T-cell (primary cell): Measurements from ENCODE around the gene DAPP1. TPM values are rescaled to one million over a fixed set of nuclear protein-coding genes. Genes with fewer than 3 reads are reported as not detected.
A peak's percentile ranks its signal among the peaks of the same experiment; 100 is the strongest.

Source experiments
- ATAC-seq, 4 experiments: fragments of 200-7000 bp in 3 of 4; fragments of 150-1000 bp in 1 of 4; cut with Tn5 transposase; replicated peaks in 1 of 4; 1 replicate in 3 of 4; 2 replicates in 1 of 4; pipeline ENCODE4 v1.10.0; 2021; ENCODE audit warnings: moderate library complexity in 3 of 4, mild to moderate bottlenecking in 2 of 4, moderate number of reproducible peaks in 1 of 4
- CTCF ChIA-PET, 2 donors: fragments of 300-600 bp; sonication (Branson Sonifier 250); formaldehyde crosslinking; loops; one replicate each; lab custom pipeline; 2022; ENCODE audit warnings: antibody characterized with exemption in 2 of 2; lab: Charles Lee
- POLR2A ChIA-PET, 2 donors: fragments of 300-600 bp; sonication (Branson Sonifier 250); formaldehyde crosslinking; loops; one replicate each; lab custom pipeline; 2022; ENCODE audit warnings: antibody characterized with exemption in 2 of 2; lab: Charles Lee
- DNase-seq, 35 experiments: peaks; one replicate each; pipeline versions ENCODE4 v3.0.0 to v3.0.0-alpha.2; 2013 to 2023
- H3K27ac ChIP-seq: one replicate; pipeline ENCODE4 v1.5.1; 2013; ENCODE audit warnings: low read length
- H3K27me3 ChIP-seq, 2 experiments: replicated peaks in 1 of 2; 1 replicate in 1 of 2; 2 replicates in 1 of 2; pipeline versions ENCODE4 v1.6.1 to v1.7.0; 2013; ENCODE audit warnings: low read length in 1 of 2, mixed read lengths in 1 of 2; ENCODE audit not compliant: control insufficient read depth in 2 of 2, insufficient read depth in 2 of 2; ENCODE audit errors: extremely low read depth in 1 of 2
- H3K36me3 ChIP-seq, 2 donors: 1 replicate in 1 of 2; 2 replicates in 1 of 2; pipeline versions ENCODE4 v1.6.1 to v1.7.0; 2013; ENCODE audit warnings: low read length in 1 of 2; ENCODE audit not compliant: control insufficient read depth in 2 of 2, insufficient read depth in 1 of 2; ENCODE audit errors: extremely low read depth in 1 of 2
- H3K4me1 ChIP-seq, 2 experiments: 1 replicate in 1 of 2; 2 replicates in 1 of 2; pipeline versions ENCODE4 v1.6.1 to v1.7.0; 2013; ENCODE audit warnings: low read length in 2 of 2, mixed read lengths in 1 of 2; ENCODE audit not compliant: insufficient read depth in 2 of 2, control insufficient read depth in 1 of 2; ENCODE audit errors: extremely low read depth in 1 of 2
- H3K4me3 ChIP-seq, 2 donors: 1 replicate in 1 of 2; 2 replicates in 1 of 2; pipeline versions ENCODE4 v1.5.1 to v1.7.0; 2013; ENCODE audit warnings: mild to moderate bottlenecking in 2 of 2, low read length in 1 of 2, moderate library complexity in 1 of 2; ENCODE audit not compliant: control insufficient read depth in 1 of 2; ENCODE audit errors: extremely low read depth in 1 of 2
- H3K9me3 ChIP-seq: 2 replicates; pipeline ENCODE4 v1.7.0; 2013
- H3K27ac Mint-ChIP-seq, 2 donors: one replicate each; pipeline ENCODE4 v1.8.0; 2020 to 2021; ENCODE audit warnings: mild to moderate bottlenecking in 2 of 2, mixed read lengths in 2 of 2
- H3K27me3 Mint-ChIP-seq, 2 donors: one replicate each; pipeline ENCODE4 v1.8.0; 2021 to 2022; ENCODE audit warnings: mixed read lengths in 2 of 2
- H3K36me3 Mint-ChIP-seq: one replicate; pipeline ENCODE4 v1.8.0; 2021; ENCODE audit warnings: mixed read lengths
- H3K4me1 Mint-ChIP-seq, 3 donors: one replicate each; pipeline ENCODE4 v1.8.0; 2020 to 2022; ENCODE audit warnings: mixed read lengths in 3 of 3, mild to moderate bottlenecking in 1 of 3
- H3K4me3 Mint-ChIP-seq, 3 donors: one replicate each; pipeline ENCODE4 v1.8.0; 2020 to 2022; ENCODE audit warnings: mild to moderate bottlenecking in 3 of 3, mixed read lengths in 3 of 3, moderate library complexity in 3 of 3
- H3K9me3 Mint-ChIP-seq, 3 donors: one replicate each; pipeline ENCODE4 v1.8.0; 2020 to 2022; ENCODE audit warnings: mixed read lengths in 3 of 3
- WGBS: methylation state at CpG from one replicate; pipeline ENCODE4 v1.1.5; 2013; ENCODE audit warnings: missing lambda C conversion rate; ENCODE audit not compliant: insufficient coverage; 5-methylcytosine and 5-hydroxymethylcytosine counted together
- total RNA-seq, 35 experiments: library from RNA in 6 of 35; stranded (reverse) in 6 of 35; fragments of 120-200 nt in 1 of 35; gene quantifications; one replicate each; pipeline versions ENCODE4 v1.2.1 to v1.2.4 and lab custom pipeline; 2013 to 2026

DAPP1 gene
- total RNA-seq, 5 donors from 2014 or later (not counting 1 experiment from before 2014, with no cell fraction given), result 12.9 to 18.7 (median 14.3) TPM

GRCh38 chr4:99894161-99894997 lies 77.8 kb downstream of the DAPP1 start, which contains the start of gene LAMTOR3:
TSS of gene LAMTOR3 (minus strand) at chr4:99894427. CDS start at chr4:99893963, 464 bp downstream.
- H3K27me3 ChIP-seq, result no peaks in the 10 kb centered on the region
- Mint-ChIP-seq H3K27me3 (no peaks in the 10 kb centered on the region), H3K36me3 (peaks cover 11% of the 10 kb centered on the region), H3K4me1 (peaks cover 44 to 49% (median 47%) of the 10 kb centered on the region in 3 donors), H3K4me3 (peak within 1 kb of the TSS; percentile 93 to 97 (median 97)), H3K27ac (peak within 1 kb of the TSS; percentile 97), H3K9me3 (no peaks in the 10 kb centered on the region)
- H3K9me3 ChIP-seq, result no peaks in the 10 kb centered on the region
- peaks cover 17 to 25% of the 10 kb centered on the region in 2 experiments for H3K4me1 ChIP-seq
- ChIA-PET POLR2A (interaction anchor here (0.6 to 1.6 kb wide), 13 partner anchors 46 to 1499 kb away, joined by 3 to 27 read pairs (median 4); partner anchors contain the start of genes DNAJB14 (in 2 of the 2), H2AZ1 (in 1 of the 2) and TRMT10A (in 1 of the 2)), CTCF (interaction anchor here in 1 of 2 donors (0.6 to 2.5 kb wide), 10 partner anchors 10 to 1215 kb away, joined by 3 to 33 read pairs (median 5); partner anchors contain the start of genes DNAJB14, H2AZ1 and TRMT10A)
- peaks cover 0 to 7% of the 10 kb centered on the region in 2 donors for H3K36me3 ChIP-seq
- WGBS, result under 1% methylated on average over 12 of the region's 40 CpGs
- DNase-seq (peak; percentile 82 to 95 (median 88)), ATAC-seq (peak; percentile 98 to 99 (median 99))
- peak within 1 kb of the TSS; percentile 75 for H3K27ac ChIP-seq
- peak within 1 kb of the TSS; percentile 63 to 93 for H3K4me3 ChIP-seq

GRCh38 chr4:99894998-99895397 lies 78.4 kb downstream of the DAPP1 start:
- H3K36me3 ChIP-seq, result peaks cover 0 to 10% of the 10 kb centered on the region in 2 donors
- no peaks in the 10 kb centered on the region for H3K27me3 ChIP-seq
- ATAC-seq, result no peak
- Mint-ChIP-seq H3K36me3 (peaks cover 9% of the 10 kb centered on the region), H3K4me1 (peaks cover 44 to 45% (median 44%) of the 10 kb centered on the region in 3 donors), H3K4me3 (peak overlapping the region; percentile 78 to 93 (median 83)), H3K27ac (peak overlapping the region; percentile 87 to 89), H3K27me3 (no peaks in the 10 kb centered on the region), H3K9me3 (no peaks in the 10 kb centered on the region)
- H3K4me3 ChIP-seq, result peak overlapping the region in 1 of 2 donors; percentile 63
- ChIA-PET POLR2A (interaction anchor here in 1 of 2 donors (0.6 to 1.6 kb wide), 9 partner anchors 46 to 1376 kb away, joined by 3 to 27 read pairs (median 6); partner anchors contain the start of genes DNAJB14, H2AZ1 and TRMT10A), CTCF (interaction anchor here in 1 of 2 donors (0.6 to 2.5 kb wide), 10 partner anchors 10 to 1215 kb away, joined by 3 to 33 read pairs (median 5); partner anchors contain the start of genes DNAJB14, H2AZ1 and TRMT10A)
- 100% methylated on average over 3 of the region's 16 CpGs for WGBS
- no peaks in the 10 kb centered on the region for H3K9me3 ChIP-seq
- DNase-seq, result peak in 1 of 35 experiments; percentile 0
- peak overlapping the region; percentile 75 for H3K27ac ChIP-seq
- peaks cover 17 to 25% of the 10 kb centered on the region in 2 experiments for H3K4me1 ChIP-seq

GRCh38 chr4:99915449-99915848 lies 98.8 kb downstream of the DAPP1 start:
- H3K9me3 Mint-ChIP-seq, result peaks cover 7 to 13% (median 9%) of the 10 kb centered on the region in 3 donors
- no peak overlapping the region for H3K27ac ChIP-seq
- H3K4me1 Mint-ChIP-seq, result peaks cover 8 to 38% (median 23%) of the 10 kb centered on the region in 3 donors
- no peaks in the 10 kb centered on the region for H3K27me3 Mint-ChIP-seq
- no peak for DNase-seq
- no peaks in the 10 kb centered on the region for H3K27me3 ChIP-seq
- CTCF ChIA-PET, result no interaction called here
- ATAC-seq, result no peak
- no peak overlapping the region for H3K4me3 ChIP-seq
- H3K36me3 Mint-ChIP-seq, result peaks cover 66% of the 10 kb centered on the region
- no peak overlapping the region for H3K4me3 Mint-ChIP-seq
- peaks cover 0 to 25% of the 10 kb centered on the region in 2 donors for H3K36me3 ChIP-seq
- H3K4me1 ChIP-seq, result peaks cover 2 to 6% of the 10 kb centered on the region in 2 experiments
- H3K9me3 ChIP-seq, result peaks cover 10% of the 10 kb centered on the region
- POLR2A ChIA-PET, result no interaction called here
- no CpG with 5 or more reads among the region's 2 CpGs for WGBS
- peak overlapping the region in 1 of 2 donors; percentile 2 for H3K27ac Mint-ChIP-seq

GRCh38 chr4:99917575-99917974 lies 100.9 kb downstream of the DAPP1 start:
- Mint-ChIP-seq H3K36me3 (peaks cover 66% of the 10 kb centered on the region), H3K4me1 (peaks cover 15 to 40% (median 29%) of the 10 kb centered on the region in 3 donors), H3K27me3 (no peaks in the 10 kb centered on the region), H3K4me3 (no peak overlapping the region), H3K9me3 (peaks cover 7 to 13% (median 9%) of the 10 kb centered on the region in 3 donors), H3K27ac (no peak overlapping the region)
- H3K4me1 ChIP-seq, result peaks cover 6 to 18% of the 10 kb centered on the region in 2 experiments
- no peaks in the 10 kb centered on the region for H3K27me3 ChIP-seq
- WGBS, result no CpG with 5 or more reads among the region's 3 CpGs
- DNase-seq, result no peak
- no peak for ATAC-seq
- no peak overlapping the region for H3K27ac ChIP-seq
- ChIA-PET POLR2A (interaction anchor here (0.5 to 0.6 kb wide), 3 partner anchors 20 to 463 kb away, joined by 3 to 5 read pairs (median 3); no protein-coding TSS in a partner anchor), CTCF (interaction anchor here in 1 of 2 donors (0.6 kb wide), 1 partner anchor 29 kb away, joined by 3 read pairs; the partner anchor contains the start of gene DNAJB14)
- H3K36me3 ChIP-seq, result peaks cover 0 to 24% of the 10 kb centered on the region in 2 donors
- peaks cover 10% of the 10 kb centered on the region for H3K9me3 ChIP-seq
- H3K4me3 ChIP-seq, result no peak overlapping the region

GRCh38 chr4:99918656-99919055 lies 102.0 kb downstream of the DAPP1 start:
- POLR2A ChIA-PET, result no interaction called here
- peaks cover 12 to 36% (median 26%) of the 10 kb centered on the region in 3 donors for H3K4me1 Mint-ChIP-seq
- no peaks in the 10 kb centered on the region for H3K27me3 Mint-ChIP-seq
- DNase-seq (no peak), ATAC-seq (no peak)
- peaks cover 7 to 13% (median 9%) of the 10 kb centered on the region in 3 donors for H3K9me3 Mint-ChIP-seq
- H3K27ac ChIP-seq, result no peak overlapping the region
- CTCF ChIA-PET, result no interaction called here
- no peak overlapping the region for H3K4me3 ChIP-seq
- peaks cover 6 to 18% of the 10 kb centered on the region in 2 experiments for H3K4me1 ChIP-seq
- H3K36me3 Mint-ChIP-seq, result peaks cover 62% of the 10 kb centered on the region
- peaks cover 10% of the 10 kb centered on the region for H3K9me3 ChIP-seq
- H3K27ac Mint-ChIP-seq, result no peak overlapping the region
- H3K4me3 Mint-ChIP-seq, result no peak overlapping the region
- H3K36me3 ChIP-seq, result peaks cover 0 to 34% of the 10 kb centered on the region in 2 donors
- no CpG with 5 or more reads among the region's 2 CpGs for WGBS
- no peaks in the 10 kb centered on the region for H3K27me3 ChIP-seq
